ENCODE results near the gene PLPP3. TPM values are rescaled to one million over a fixed set of nuclear protein-coding genes. Genes with fewer than 3 reads are reported as not detected.

PLPP3 gene
- total and polyA plus RNA-seq, 12 donors = 11.7 to 156 (median 96.1) TPM

GRCh38 chr1:56571448-56571847, 7.9 kb downstream of the PLPP3 start:
- H3K4me1 ChIP-seq (replicated peaks in 1 of 2) = peaks cover 6 to 40% of the 10 kb centered on the region in 2 donors
- no peak overlapping the region for H3K4me3 ChIP-seq
- H3K36me3 ChIP-seq (replicated peaks in 1 of 2) = no peaks in the 10 kb centered on the region
- WGBS, 4 donors = 31 to 48% (median 34%) methylated on average over 1 of the region's 1 CpG
- TF ChIP-seq CTCF (IDR thresholded peaks at IDR 0.05) = no peak
- TF ChIP-seq POLR2A (IDR thresholded peaks at IDR 0.05) = no peak
- no peak overlapping the region for H3K27ac ChIP-seq
- H3K27me3 ChIP-seq = no peaks in the 10 kb centered on the region
- DNase-seq = no peak
- intact Hi-C loops (cut with DNase I) = no loop called here
- no peaks in the 10 kb centered on the region for H3K9me3 ChIP-seq (replicated peaks in 1 of 3)

- no peak for DNase-seq
- intact Hi-C loops (cut with DNase I) = no loop called here
- Histone ChIP-seq H3K36me3 (replicated peaks in 1 of 2) (no peaks in the 10 kb centered on the region), H3K4me1 (replicated peaks in 1 of 2) (peaks cover 6 to 38% of the 10 kb centered on the region in 2 donors), H3K4me3 (no peak overlapping the region), H3K27me3 (no peaks in the 10 kb centered on the region), H3K9me3 (replicated peaks in 1 of 3) (no peaks in the 10 kb centered on the region), H3K27ac (no peak overlapping the region)
- TF ChIP-seq CTCF (IDR thresholded peaks at IDR 0.05) (no peak), POLR2A (IDR thresholded peaks at IDR 0.05) (no peak)
- 71 to 75% (median 73%) methylated on average over 5 of the region's 5 CpGs for WGBS, 4 donors
Measured at GRCh38 chr1:56570924-56571372, 8.4 kb downstream of the PLPP3 start.

- H3K27me3 ChIP-seq = no peaks in the 10 kb centered on the region
- H3K27ac ChIP-seq = no peak overlapping the region
- no peaks in the 10 kb centered on the region for H3K9me3 ChIP-seq (replicated peaks in 1 of 3)
- peaks cover 6 to 41% of the 10 kb centered on the region in 2 donors for H3K4me1 ChIP-seq (replicated peaks in 1 of 2)
- no peak for TF ChIP-seq POLR2A (IDR thresholded peaks at IDR 0.05)
- no peak for TF ChIP-seq CTCF (IDR thresholded peaks at IDR 0.05)
- no peak overlapping the region for H3K4me3 ChIP-seq
- H3K36me3 ChIP-seq (replicated peaks in 1 of 2) = no peaks in the 10 kb centered on the region
- intact Hi-C loops (cut with DNase I) = no loop called here
- 86 to 95% (median 93%) methylated on average over 1 of the region's 1 CpG for WGBS, 4 donors
- no peak for DNase-seq
Measured at GRCh38 chr1:56569661-56570060, 9.7 kb downstream of the PLPP3 start.

GRCh38 chr1:56566994-56567393, 12.4 kb downstream of the PLPP3 start:
- WGBS, 4 donors = 80 to 87% (median 83%) methylated on average over 5 of the region's 5 CpGs
- Histone ChIP-seq H3K4me3 (no peak overlapping the region), H3K36me3 (replicated peaks in 1 of 2) (no peaks in the 10 kb centered on the region), H3K4me1 (replicated peaks in 1 of 2) (peaks cover 6 to 46% of the 10 kb centered on the region in 2 donors), H3K9me3 (replicated peaks in 1 of 3) (no peaks in the 10 kb centered on the region), H3K27ac (no peak overlapping the region), H3K27me3 (no peaks in the 10 kb centered on the region)
- intact Hi-C loops (cut with DNase I) = no loop called here
- DNase-seq = no peak
- no peak for TF ChIP-seq POLR2A (IDR thresholded peaks at IDR 0.05)
- TF ChIP-seq CTCF (IDR thresholded peaks at IDR 0.05) = no peak

Measured in adrenal gland (tissue), 12 donors.